Measurements from ENCODE around the gene FBXO42.
"Not testable (repeated sequence)": the region's sequence is repeated elsewhere in the genome, so short reads cannot be mapped to it uniquely, and the experiment has no call there.

FBXO42 gene

GRCh38 chr1:16258591-16259135, 93.6 kb downstream of the FBXO42 start:
- DNase-seq: peak; percentile 30

- no peak for DNase-seq
Observed at GRCh38 chr1:16257968-16258367, 94.3 kb downstream of the FBXO42 start.

- not testable (repeated sequence) for DNase-seq
Observed at GRCh38 chr1:16257556-16257955, 94.7 kb downstream of the FBXO42 start.

GRCh38 chr1:16256478-16256877, 95.8 kb downstream of the FBXO42 start:
- DNase-seq: no peak

GRCh38 chr1:16254263-16254928, 97.9 kb downstream of the FBXO42 start:
- no peak for DNase-seq

GRCh38 chr1:16253332-16253922, 98.9 kb downstream of the FBXO42 start:
- no peak for DNase-seq

GRCh38 chr1:16252912-16253311, 99.4 kb downstream of the FBXO42 start:
- DNase-seq: no peak

GRCh38 chr1:16251381-16251780, 100.9 kb downstream of the FBXO42 start:
- DNase-seq: no peak

GRCh38 chr1:16250524-16251251, 101.6 kb downstream of the FBXO42 start:
- DNase-seq: peak; percentile 39

GRCh38 chr1:16249596-16250241, 102.6 kb downstream of the FBXO42 start:
- DNase-seq: peak; percentile 71

- DNase-seq: peak; percentile 54
Observed at GRCh38 chr1:16248603-16249516, 103.4 kb downstream of the FBXO42 start.

- DNase-seq: no peak
Observed at GRCh38 chr1:16248007-16248436, 104.3 kb downstream of the FBXO42 start.

GRCh38 chr1:16247441-16247840, 104.8 kb downstream of the FBXO42 start:
- DNase-seq: no peak

- no peak for DNase-seq
Observed at GRCh38 chr1:16246961-16247360, 105.3 kb downstream of the FBXO42 start.

- not testable (repeated sequence) for DNase-seq
Observed at GRCh38 chr1:16246239-16246638, 106.0 kb downstream of the FBXO42 start.

GRCh38 chr1:16245476-16246196, 106.6 kb downstream of the FBXO42 start:
- no peak for DNase-seq

- DNase-seq: no peak
Observed at GRCh38 chr1:16244650-16245285, 107.5 kb downstream of the FBXO42 start.

GRCh38 chr1:16243936-16244649, 108.2 kb downstream of the FBXO42 start:
- peak; percentile 62 for DNase-seq

- no peak for DNase-seq
Observed at GRCh38 chr1:16243215-16243610, 109.1 kb downstream of the FBXO42 start.

- no peak for DNase-seq
Observed at GRCh38 chr1:16242556-16243214, 109.6 kb downstream of the FBXO42 start.
